Loucy (cell line): Measurements from ENCODE around the gene SORBS1.

Experiments
- EZH2phosphoT487 ChIP-seq: fragments of 200-600 bp; IDR thresholded peaks from 2 replicates; pipeline ENCODE4 v1.6.1; 2018; ENCODE audit warnings: antibody characterized with exemption, mild to moderate bottlenecking, moderate library complexity, borderline replicate concordance
- TF ChIP-seq, protein P1 (sequence below): fragments of 200-600 bp; sonication (generic); conservative IDR thresholded peaks from 2 replicates; pipeline ENCODE4 v1.5.1; 2014; ENCODE audit warnings: mild to moderate bottlenecking, antibody characterized with exemption, low read length

DNA sequence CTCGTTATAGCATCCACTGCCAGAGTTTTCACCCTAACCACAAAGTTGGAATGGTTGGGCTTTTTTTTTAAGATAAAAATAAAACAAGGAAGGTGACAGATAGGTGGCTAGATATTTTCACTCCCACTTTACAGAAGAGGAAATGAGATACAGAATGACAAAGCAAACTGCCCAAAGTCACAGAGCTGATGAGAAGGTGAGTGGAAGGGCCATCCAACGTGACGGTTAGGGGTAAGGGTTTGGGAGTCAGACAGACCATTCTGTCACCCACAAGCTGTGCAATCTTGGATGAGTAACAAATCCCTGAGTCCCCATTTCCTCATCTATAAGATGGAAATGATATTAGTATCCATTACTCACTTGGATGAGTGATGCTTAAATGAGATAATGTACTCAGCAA lies 163.4 kb downstream of the SORBS1 start:
- TF ChIP-seq, protein P1, sequence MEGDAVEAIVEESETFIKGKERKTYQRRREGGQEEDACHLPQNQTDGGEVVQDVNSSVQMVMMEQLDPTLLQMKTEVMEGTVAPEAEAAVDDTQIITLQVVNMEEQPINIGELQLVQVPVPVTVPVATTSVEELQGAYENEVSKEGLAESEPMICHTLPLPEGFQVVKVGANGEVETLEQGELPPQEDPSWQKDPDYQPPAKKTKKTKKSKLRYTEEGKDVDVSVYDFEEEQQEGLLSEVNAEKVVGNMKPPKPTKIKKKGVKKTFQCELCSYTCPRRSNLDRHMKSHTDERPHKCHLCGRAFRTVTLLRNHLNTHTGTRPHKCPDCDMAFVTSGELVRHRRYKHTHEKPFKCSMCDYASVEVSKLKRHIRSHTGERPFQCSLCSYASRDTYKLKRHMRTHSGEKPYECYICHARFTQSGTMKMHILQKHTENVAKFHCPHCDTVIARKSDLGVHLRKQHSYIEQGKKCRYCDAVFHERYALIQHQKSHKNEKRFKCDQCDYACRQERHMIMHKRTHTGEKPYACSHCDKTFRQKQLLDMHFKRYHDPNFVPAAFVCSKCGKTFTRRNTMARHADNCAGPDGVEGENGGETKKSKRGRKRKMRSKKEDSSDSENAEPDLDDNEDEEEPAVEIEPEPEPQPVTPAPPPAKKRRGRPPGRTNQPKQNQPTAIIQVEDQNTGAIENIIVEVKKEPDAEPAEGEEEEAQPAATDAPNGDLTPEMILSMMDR = no peak
- TF ChIP-seq EZH2phosphoT487 = no peak
